Measurements from ENCODE around the gene CC2D2A. TPM values are rescaled to one million over a fixed set of nuclear protein-coding genes. Genes with fewer than 3 reads are reported as not detected.

The CC2D2A gene
- total and polyA plus RNA-seq, 9 of the 15 experiments (the other 6 are each of a cell fraction or from before 2014, with no cell fraction given), result 0.36 to 2.5 (median 1.6) TPM

GRCh38 chr4:15470128-15470475 lies 420 bp downstream of the CC2D2A start:
- Histone ChIP-seq H3K27ac (ENCODE audit: extremely low read depth, low read depth, low read length) (no peak overlapping the region), H3K27me3 (ENCODE audit: control insufficient read depth in 2 of 2, insufficient read depth in 2 of 2, low read length in 2 of 2) (peaks cover 4 to 5% of the 10 kb centered on the region in 2 experiments; a peak in 4 of 5 replicates), H3K9ac (ENCODE audit: insufficient read depth in 1 of 2, low read depth in 2 of 2, low read length in 2 of 2) (no peak overlapping the region), H3K4me3 (no peak overlapping the region), H3K4me1 (replicated peaks in 1 of 2; ENCODE audit: control insufficient read depth in 2 of 2, insufficient read depth in 2 of 2, low read length in 2 of 2) (no peaks in the 10 kb centered on the region), H3K79me2 (ENCODE audit: control insufficient read depth, insufficient read depth, low read length) (no peaks in the 10 kb centered on the region), H4K20me1 (replicated peaks; ENCODE audit: control insufficient read depth, insufficient read depth, low read length) (no peaks in the 10 kb centered on the region), H3K9me1 (ENCODE audit: control insufficient read depth, insufficient read depth, low read length) (no peaks in the 10 kb centered on the region), H2AFZ (ENCODE audit: low read depth, low read length) (no peak overlapping the region), H3K4me2 (ENCODE audit: insufficient read depth, low read length) (no peak overlapping the region), H3K9me3 (replicated peaks; ENCODE audit: control insufficient read depth, insufficient read depth, low read depth, low read length) (no peaks in the 10 kb centered on the region), H3K36me3 (ENCODE audit: control insufficient read depth, insufficient read depth, low read length) (no peaks in the 10 kb centered on the region)
- 0% methylated on average over 3 of the region's 3 CpGs for WGBS (ENCODE audit: insufficient coverage, low coverage, missing lambda C conversion rate)
- DNase-seq (ENCODE audit: extremely low read depth in 1 of 4, low spot score in 3 of 4) (no peak), FAIRE-seq (no peak), ATAC-seq (no peak)
- in situ Hi-C loops (cut with MboI), result no loop called here
- intact Hi-C loops (cut with micrococcal nuclease), result no loop called here
- CTCF ChIA-PET (ENCODE audit: low intra/inter-chr PET ratio), result no interaction called here
- POLR2A ChIA-PET, result interaction anchor here (1.0 kb wide), 1 partner anchor 12 kb away, joined by 3 read pairs; no protein-coding TSS in a partner anchor
- no TSS peak for BruUV-seq (replicated peaks)
- TF ChIP-seq SETDB1 (IDR thresholded peaks at IDR 0.05; ENCODE audit: low read length) (no peak), CCAR2 (IDR thresholded peaks at IDR 0.05; ENCODE audit: low read depth, low read length) (no peak), CHD4 (IDR thresholded peaks at IDR 0.05; ENCODE audit: insufficient read depth, insufficient replicate concordance, low read depth, low read length, poor library complexity, severe bottlenecking) (no peak), OTX1 (CRISPR knock-in tag; IDR thresholded peaks at IDR 0.05) (no peak), TRIM24 (IDR thresholded peaks at IDR 0.05) (no peak), USF2 (CRISPR knock-in tag; IDR thresholded peaks at IDR 0.05) (no peak), CAMTA2 (CRISPR knock-in tag; conservative IDR thresholded peaks at IDR 0.05) (no peak), FOXA1 (IDR thresholded peaks at IDR 0.05; ENCODE audit: borderline replicate concordance) (no peak), ATF2 (CRISPR knock-in tag; IDR thresholded peaks at IDR 0.05) (no peak), NFATC3 (IDR thresholded peaks at IDR 0.05) (no peak), TRIM25 (IDR thresholded peaks at IDR 0.05; ENCODE audit: borderline replicate concordance) (no peak), CTCFL (IDR thresholded peaks at IDR 0.05; ENCODE audit: borderline replicate concordance, insufficient read depth, low read depth, low read length, poor library complexity, severe bottlenecking) (no peak), TCF15 (CRISPR knock-in tag; IDR thresholded peaks at IDR 0.05) (no peak), ZNF589 (CRISPR knock-in tag; IDR thresholded peaks at IDR 0.05; ENCODE audit: low read depth) (no peak)

Data from K562 (cell line).